GM06990 (cell line): Measurements from ENCODE around the gene RFPL2.
"Not testable (repeated sequence)": the region's sequence is repeated elsewhere in the genome, so short reads cannot be mapped to it uniquely, and the experiment has no call there.

Source experiments
- DNase-seq: peaks from one replicate; pipeline ENCODE4 v3.0.0-alpha.2; 2011; ENCODE audit not compliant: insufficient read length; ENCODE audit errors: extremely low read depth
- H3K27me3 ChIP-seq: replicated peaks from 2 replicates; pipeline ENCODE4 v1.6.0; 2011; ENCODE audit warnings: low read length; ENCODE audit not compliant: control insufficient read depth, insufficient read depth
- H3K36me3 ChIP-seq: 2 replicates; pipeline ENCODE4 v1.5.1; 2011; ENCODE audit warnings: low read length; ENCODE audit not compliant: control insufficient read depth, insufficient read depth
- H3K4me3 ChIP-seq: replicated peaks from 2 replicates; pipeline ENCODE4 v1.5.1; 2011; ENCODE audit warnings: low read depth, mild to moderate bottlenecking, control low read depth, low read length
- CTCF ChIP-seq: IDR thresholded peaks from 2 replicates; pipeline ENCODE4 v1.5.1; 2011; ENCODE audit warnings: low read length, control low read depth, mild to moderate bottlenecking, inconsistent platforms; ENCODE audit not compliant: insufficient read depth, poor library complexity, severe bottlenecking

Gene RFPL2

GRCh38 chr22:32199961-32200360, 4.9 kb downstream of the RFPL2 start:
- TF ChIP-seq CTCF, result no peak
- DNase-seq, result no peak
- Histone ChIP-seq H3K27me3 (no peaks in the 10 kb centered on the region; the same call in 1 of the 2 replicates), H3K4me3 (no peak overlapping the region), H3K36me3 (no peaks in the 10 kb centered on the region)

GRCh38 chr22:32199341-32199740, 5.5 kb downstream of the RFPL2 start:
- Histone ChIP-seq H3K27me3 (no peaks in the 10 kb centered on the region; the same call in 1 of the 2 replicates), H3K36me3 (no peaks in the 10 kb centered on the region), H3K4me3 (no peak overlapping the region)
- TF ChIP-seq CTCF, result no peak
- DNase-seq, result no peak

GRCh38 chr22:32197553-32198226, 7.2 kb downstream of the RFPL2 start:
- not testable (repeated sequence) for DNase-seq

GRCh38 chr22:32195900-32196299, 9.0 kb downstream of the RFPL2 start:
- not testable (repeated sequence) for H3K36me3 ChIP-seq, DNase-seq

More at GRCh38 chr22:32197553-32198226, 7.2 kb downstream of the RFPL2 start:
- not testable (repeated sequence) for H3K27me3 ChIP-seq, H3K36me3 ChIP-seq, H3K4me3 ChIP-seq

GRCh38 chr22:32193346-32193745, 11.5 kb downstream of the RFPL2 start:
- not testable (repeated sequence) for DNase-seq, H3K36me3 ChIP-seq, H3K27me3 ChIP-seq, H3K4me3 ChIP-seq

More at GRCh38 chr22:32195900-32196299, 9.0 kb downstream of the RFPL2 start:
- H3K27me3 ChIP-seq, H3K4me3 ChIP-seq: not testable (repeated sequence)

GRCh38 chr22:32191021-32191420, 13.9 kb downstream of the RFPL2 start:
- not testable (repeated sequence) for H3K4me3 ChIP-seq, H3K27me3 ChIP-seq, H3K36me3 ChIP-seq, DNase-seq

- no peak for TF ChIP-seq CTCF
- Histone ChIP-seq H3K27me3 (no peaks in the 10 kb centered on the region), H3K36me3 (no peaks in the 10 kb centered on the region), H3K4me3 (no peak overlapping the region)
- DNase-seq, result no peak
These were observed 19.1 kb downstream of the RFPL2 start for GRCh38 chr22:32185821-32186220.

GRCh38 chr22:32183625-32184024, 21.2 kb downstream of the RFPL2 start:
- Histone ChIP-seq H3K27me3 (no peaks in the 10 kb centered on the region; the same call in 1 of the 2 replicates), H3K4me3 (no peak overlapping the region), H3K36me3 (no peaks in the 10 kb centered on the region)
- DNase-seq, result no peak
- TF ChIP-seq CTCF, result no peak
